ENCODE measurements around the gene SH3BP1. TPM values are rescaled to one million over a fixed set of nuclear protein-coding genes. Genes with fewer than 3 reads are reported as not detected.
A peak's percentile ranks its signal among the peaks of the same experiment; 100 is the strongest.

The SH3BP1 gene
- total and polyA plus RNA-seq, 2 of the 8 experiments (the other 6 are each of a cell fraction or from before 2014, with no cell fraction given), result 23.9 to 40.3 TPM

GRCh38 chr22:37607010-37607934, 32.2 kb upstream of the SH3BP1 start (continued):
- TF ChIP-seq CHD1 (IDR thresholded peaks at IDR 0.05; ENCODE audit: low read depth, low read length), result no peak
- TF ChIP-seq BACH1 (IDR thresholded peaks at IDR 0.05; ENCODE audit: low read length), result peak; percentile 64; the same call in 1 of the 2 replicates

All from H1 (cell line).